Keratinocyte (primary cell): ENCODE data around the gene CRTC3.

Experiments used
- EZH2 ChIP-seq: IDR thresholded peaks from one replicate; pipeline ENCODE4 v1.6.1; 2012; ENCODE audit warnings: inconsistent platforms, mild to moderate bottlenecking, low read length, moderate library complexity
- TF ChIP-seq, protein P1 (sequence below), 3 experiments: IDR thresholded peaks in 1 of 3; conservative IDR thresholded peaks in 1 of 3; optimal IDR thresholded peaks in 1 of 3; 2 replicates in 2 of 3; 3 replicates in 1 of 3; pipeline versions ENCODE3 to v1.5.1; 2011; ENCODE audit warnings: low read length in 3 of 3, mild to moderate bottlenecking in 3 of 3, moderate library complexity in 2 of 3, control low read depth in 1 of 3, inconsistent platforms in 1 of 3; ENCODE audit not compliant: insufficient read depth in 2 of 3; ENCODE audit errors: extremely low read depth in 1 of 3

GRCh38 chr15:90571063-90571541 is 41.4 kb downstream of the CRTC3 start:
- TF ChIP-seq, protein P1, sequence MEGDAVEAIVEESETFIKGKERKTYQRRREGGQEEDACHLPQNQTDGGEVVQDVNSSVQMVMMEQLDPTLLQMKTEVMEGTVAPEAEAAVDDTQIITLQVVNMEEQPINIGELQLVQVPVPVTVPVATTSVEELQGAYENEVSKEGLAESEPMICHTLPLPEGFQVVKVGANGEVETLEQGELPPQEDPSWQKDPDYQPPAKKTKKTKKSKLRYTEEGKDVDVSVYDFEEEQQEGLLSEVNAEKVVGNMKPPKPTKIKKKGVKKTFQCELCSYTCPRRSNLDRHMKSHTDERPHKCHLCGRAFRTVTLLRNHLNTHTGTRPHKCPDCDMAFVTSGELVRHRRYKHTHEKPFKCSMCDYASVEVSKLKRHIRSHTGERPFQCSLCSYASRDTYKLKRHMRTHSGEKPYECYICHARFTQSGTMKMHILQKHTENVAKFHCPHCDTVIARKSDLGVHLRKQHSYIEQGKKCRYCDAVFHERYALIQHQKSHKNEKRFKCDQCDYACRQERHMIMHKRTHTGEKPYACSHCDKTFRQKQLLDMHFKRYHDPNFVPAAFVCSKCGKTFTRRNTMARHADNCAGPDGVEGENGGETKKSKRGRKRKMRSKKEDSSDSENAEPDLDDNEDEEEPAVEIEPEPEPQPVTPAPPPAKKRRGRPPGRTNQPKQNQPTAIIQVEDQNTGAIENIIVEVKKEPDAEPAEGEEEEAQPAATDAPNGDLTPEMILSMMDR (optimal IDR thresholded peaks at IDR 0.05 in 1 of 3, IDR thresholded peaks at IDR 0.05 in 1 of 3, conservative IDR thresholded peaks at IDR 0.05 in 1 of 3; ENCODE audit: extremely low read depth in 1 of 3, insufficient read depth in 2 of 3, low read length in 3 of 3): no peak
- TF ChIP-seq EZH2: no peak
